Pulmonary artery endothelial cell (primary cell): ENCODE results near the gene SULT1C4. TPM values are rescaled to one million over a fixed set of nuclear protein-coding genes. Genes with fewer than 3 reads are reported as not detected.
"Not testable (repeated sequence)": the region's sequence is repeated elsewhere in the genome, so short reads cannot be mapped to it uniquely, and the experiment has no call there.

Experiments used
- DNase-seq: peaks from one replicate; pipeline ENCODE4 v3.0.0-alpha.2; 2011; ENCODE audit warnings: low read depth, low spot score
- total RNA-seq: library from RNA; depleted of rRNA; stranded (reverse); fragments of >200 nt; gene quantifications from 2 replicates; pipeline ENCODE4 v1.2.3, GENCODE V29; 2014

Gene SULT1C4
- total RNA-seq, 1 donor from 2014 or later, result 7.0 TPM

- DNase-seq, result no peak
Observed at GRCh38 chr2:108412995-108413710, 35.4 kb downstream of the SULT1C4 start.

- no peak for DNase-seq
Observed at GRCh38 chr2:108413711-108414095, 35.9 kb downstream of the SULT1C4 start.

- no peak for DNase-seq
Observed at GRCh38 chr2:108414256-108414876, 36.6 kb downstream of the SULT1C4 start.

- no peak for DNase-seq
Observed at GRCh38 chr2:108414945-108415344, 37.2 kb downstream of the SULT1C4 start.

GRCh38 chr2:108417254-108417653 lies 39.5 kb downstream of the SULT1C4 start:
- no peak for DNase-seq

- no peak for DNase-seq
Observed at GRCh38 chr2:108418416-108418815, 40.7 kb downstream of the SULT1C4 start.

- DNase-seq, result no peak
Observed at GRCh38 chr2:108423067-108423466, 45.3 kb downstream of the SULT1C4 start.

GRCh38 chr2:108423502-108424251 lies 45.9 kb downstream of the SULT1C4 start:
- DNase-seq, result no peak

GRCh38 chr2:108428286-108429009 lies 50.7 kb downstream of the SULT1C4 start:
- DNase-seq, result no peak

GRCh38 chr2:108435578-108435977 lies 57.8 kb downstream of the SULT1C4 start:
- not testable (repeated sequence) for DNase-seq

GRCh38 chr2:108436976-108437375 lies 59.2 kb downstream of the SULT1C4 start:
- no peak for DNase-seq

Other genes starting within 250 kb of the SULT1C4 start
- not detected in 2 replicates for gene SULT1C3, start 138.0 kb upstream of the SULT1C4 start, total RNA-seq
- not detected in 2 replicates for gene SULT1C2, start 89.1 kb upstream of the SULT1C4 start, total RNA-seq
- gene GCC2, start 71.3 kb downstream of the SULT1C4 start, total RNA-seq, result 16.4 and 21.6 TPM in 2 replicates
- gene LIMS1, start 156.5 kb downstream of the SULT1C4 start, total RNA-seq, result 145 and 169 TPM in 2 replicates